GM21526 (cell line): Measurements from ENCODE around the gene MYO1E.
"Not testable (repeated sequence)": the region's sequence is repeated elsewhere in the genome, so short reads cannot be mapped to it uniquely, and the experiment has no call there.

Experiments used
- ATAC-seq: cut with Tn5 transposase; IDR thresholded peaks from one replicate; pipeline ENCODE4 v1.9.1; 2021; ENCODE audit warnings: moderate library complexity; ENCODE audit not compliant: unreplicated experiment, low FRiP score

The MYO1E gene

GRCh38 chr15:59174151-59174834 is 198.4 kb downstream of the MYO1E start:
- no peak for ATAC-seq

- ATAC-seq = no peak
Observed at GRCh38 chr15:59173194-59173593, 199.5 kb downstream of the MYO1E start.

- ATAC-seq = no peak
Observed at GRCh38 chr15:59172289-59172901, 200.3 kb downstream of the MYO1E start.

- ATAC-seq = no peak
Observed at GRCh38 chr15:59171067-59171397, 201.6 kb downstream of the MYO1E start.

GRCh38 chr15:59170295-59171066 is 202.2 kb downstream of the MYO1E start:
- ATAC-seq = no peak

GRCh38 chr15:59169251-59169708 is 203.4 kb downstream of the MYO1E start:
- ATAC-seq = no peak

- ATAC-seq = no peak
Observed at GRCh38 chr15:59168536-59168935, 204.1 kb downstream of the MYO1E start.

GRCh38 chr15:59166601-59167265 is 205.9 kb downstream of the MYO1E start:
- ATAC-seq = no peak

GRCh38 chr15:59166166-59166565 is 206.5 kb downstream of the MYO1E start:
- no peak for ATAC-seq

- ATAC-seq = no peak
Observed at GRCh38 chr15:59165726-59166125, 206.9 kb downstream of the MYO1E start.

GRCh38 chr15:59162080-59162479 is 210.6 kb downstream of the MYO1E start:
- ATAC-seq = not testable (repeated sequence)

GRCh38 chr15:59160880-59161593 is 211.6 kb downstream of the MYO1E start:
- ATAC-seq = no peak

GRCh38 chr15:59159210-59159609 is 213.5 kb downstream of the MYO1E start:
- ATAC-seq = no peak

GRCh38 chr15:59158701-59159034 is 214.0 kb downstream of the MYO1E start:
- no peak for ATAC-seq

GRCh38 chr15:59157840-59158700 is 214.6 kb downstream of the MYO1E start:
- no peak for ATAC-seq

GRCh38 chr15:59157396-59157795 is 215.3 kb downstream of the MYO1E start:
- no peak for ATAC-seq

- no peak for ATAC-seq
Observed at GRCh38 chr15:59155431-59155830, 217.2 kb downstream of the MYO1E start.

GRCh38 chr15:59154243-59154642 is 218.4 kb downstream of the MYO1E start:
- no peak for ATAC-seq

GRCh38 chr15:59153466-59153865 is 219.2 kb downstream of the MYO1E start:
- no peak for ATAC-seq
